SK-N-SH (cell line): ENCODE measurements around the gene HYAL3. TPM values are rescaled to one million over a fixed set of nuclear protein-coding genes. Genes with fewer than 3 reads are reported as not detected.

Source experiments
- CTCF ChIA-PET: fragments of 300-600, 350-600 bp; formaldehyde crosslinking; extraction: SDS; loops from one replicate; lab custom pipeline; 2021; lab: Yijun Ruan, JAX
- POLR2A ChIA-PET: fragments of 350-600 bp; sonication (Branson Sonifier 250); formaldehyde crosslinking; extraction: SDS; loops from one replicate; lab custom pipeline; 2020; ENCODE audit warnings: antibody characterized with exemption, inconsistent platforms; lab: Yijun Ruan, JAX
- DNase-seq: peaks from one replicate; pipeline ENCODE4 v3.0.0; 2012
- H2AFZ ChIP-seq: fragments of 200-600 bp; sonication (generic); 2 replicates; pipeline ENCODE4 v1.8.1; 2016; ENCODE audit warnings: antibody characterized with exemption, mild to moderate bottlenecking, low read depth
- H3F3A ChIP-seq: fragments of 200-600 bp; sonication (generic); replicated peaks from 2 replicates; pipeline ENCODE3; 2016; ENCODE audit warnings: antibody characterized with exemption, mild to moderate bottlenecking; ENCODE audit not compliant: insufficient read depth
- H3K27ac ChIP-seq, 2 experiments: fragments of 200-500 bp in 1 of 2; fragments of 200-600 bp in 1 of 2; sonication (Bioruptor generic) in 1 of 2; sonication (generic), shearing (Covaris generic) in 1 of 2; 2 replicates each; pipeline versions ENCODE4 v1.5.1 to v1.6.1; 2014 to 2016; ENCODE audit warnings: low read depth in 2 of 2, inconsistent platforms in 1 of 2, low read length in 1 of 2, mild to moderate bottlenecking in 1 of 2, mixed read lengths in 1 of 2
- H3K27me3 ChIP-seq: fragments of 200-600 bp; sonication (generic), shearing (Covaris generic); 2 replicates; pipeline ENCODE4 v1.6.1; 2016; ENCODE audit warnings: mixed run types; ENCODE audit not compliant: insufficient read depth
- H3K36me3 ChIP-seq, 2 experiments: fragments of 200-500 bp in 1 of 2; fragments of 200-600 bp in 1 of 2; sonication (Bioruptor generic) in 1 of 2; sonication (generic) in 1 of 2; replicated peaks in 1 of 2; 2 replicates each; pipeline versions ENCODE3 to v1.5.1; 2014 to 2016; ENCODE audit warnings: low read length in 1 of 2, mild to moderate bottlenecking in 1 of 2; ENCODE audit not compliant: insufficient read depth in 2 of 2, control insufficient read depth in 1 of 2
- H3K4me1 ChIP-seq, 2 experiments: fragments of 200-500 bp in 1 of 2; fragments of 200-600 bp in 1 of 2; sonication (Bioruptor generic) in 1 of 2; sonication (generic), shearing (Covaris generic) in 1 of 2; 2 replicates each; pipeline versions ENCODE4 v1.5.1 to v1.6.1; 2014 to 2016; ENCODE audit warnings: low read depth in 1 of 2, low read length in 1 of 2, mixed run types in 1 of 2; ENCODE audit not compliant: insufficient read depth in 2 of 2, control insufficient read depth in 1 of 2
- H3K4me2 ChIP-seq: fragments of 200-600 bp; sonication (generic), shearing (Covaris generic); 2 replicates; pipeline ENCODE4 v1.6.1; 2017; ENCODE audit warnings: mixed run types
- H3K4me3 ChIP-seq, 2 experiments: fragments of 200-500 bp in 1 of 2; fragments of 200-600 bp in 1 of 2; sonication (Bioruptor generic) in 1 of 2; sonication (generic), shearing (Covaris generic) in 1 of 2; 2 replicates each; pipeline versions ENCODE4 v1.5.1 to v1.8.1; 2014 to 2016; ENCODE audit warnings: low read depth in 2 of 2, inconsistent platforms in 1 of 2, low read length in 1 of 2, mild to moderate bottlenecking in 1 of 2, mixed read lengths in 1 of 2, moderate library complexity in 1 of 2
- H3K79me2 ChIP-seq: fragments of 200-600 bp; sonication (generic); 2 replicates; pipeline ENCODE4 v1.8.1; 2017; ENCODE audit warnings: mild to moderate bottlenecking; ENCODE audit not compliant: insufficient read depth
- H3K9ac ChIP-seq: fragments of 200-600 bp; sonication (generic); 2 replicates; pipeline ENCODE4 v1.6.1; 2017; ENCODE audit warnings: mixed run types
- H3K9me2 ChIP-seq: fragments of 200-600 bp; sonication (generic); 2 replicates; pipeline ENCODE4 v1.6.1; 2017; ENCODE audit warnings: mixed run types
- H3K9me3 ChIP-seq: fragments of 200-600 bp; sonication (generic); 2 replicates; pipeline ENCODE4 v1.6.1; 2017; ENCODE audit warnings: mixed run types, mild to moderate bottlenecking, moderate library complexity
- H4K20me1 ChIP-seq: fragments of 200-600 bp; sonication (generic); 2 replicates; pipeline ENCODE4 v1.6.1; 2017; ENCODE audit warnings: mild to moderate bottlenecking, mixed run types; ENCODE audit not compliant: insufficient read depth
- EP300 ChIP-seq, 2 experiments: IDR thresholded peaks; 2 replicates each; pipeline versions ENCODE4 v1.4.0 to v1.6.1; 2012; ENCODE audit warnings: borderline replicate concordance in 1 of 2, low read depth in 1 of 2, low read length in 1 of 2
- GABPA ChIP-seq: IDR thresholded peaks from 2 replicates; pipeline ENCODE4 v1.4.0; 2012; ENCODE audit warnings: low read depth, mild to moderate bottlenecking
- JUND ChIP-seq: IDR thresholded peaks from 2 replicates; pipeline ENCODE4 v1.4.0; 2012
- MEF2A ChIP-seq: IDR thresholded peaks from 2 replicates; pipeline ENCODE4 v1.4.0; 2012; ENCODE audit warnings: low read depth, borderline replicate concordance
- NFIC ChIP-seq: IDR thresholded peaks from 2 replicates; pipeline ENCODE4 v1.4.0; 2012; ENCODE audit warnings: borderline replicate concordance
- RCOR1 ChIP-seq: fragments of 150-350 bp; IDR thresholded peaks from 2 replicates; pipeline ENCODE4 v1.6.1; 2017; ENCODE audit warnings: antibody characterized with exemption, low read length
- TAF1 ChIP-seq: IDR thresholded peaks from 2 replicates; pipeline ENCODE4 v1.6.1; 2012; ENCODE audit warnings: low read depth, mild to moderate bottlenecking, low read length, moderate library complexity, borderline replicate concordance
- TCF12 ChIP-seq: IDR thresholded peaks from 2 replicates; pipeline ENCODE4 v1.4.0; 2012
- TEAD4 ChIP-seq: IDR thresholded peaks from 2 replicates; pipeline ENCODE4 v1.4.0; 2012; ENCODE audit warnings: mild to moderate bottlenecking, borderline replicate concordance; ENCODE audit not compliant: insufficient read depth
- YY1 ChIP-seq: IDR thresholded peaks from 2 replicates; pipeline ENCODE4 v1.4.0; 2012; ENCODE audit warnings: low read depth, mild to moderate bottlenecking
- WGBS: methylation state at CpG from one replicate; pipeline ENCODE4 v1.1.6; 2017; ENCODE audit warnings: low lambda C conversion rate; 5-methylcytosine and 5-hydroxymethylcytosine counted together
- polyA plus RNA-seq, 3 experiments: library from polyadenylated mRNA; depleted of rRNA; stranded (reverse); fragments of >200 nt; gene quantifications; 2 replicates each; pipeline ENCODE4 v1.2.3, GENCODE V29; 2012
- TF ChIP-seq, protein P1 (sequence below): IDR thresholded peaks from 2 replicates; pipeline ENCODE4 v1.6.1; 2012; ENCODE audit warnings: mild to moderate bottlenecking, low read depth, low read length, moderate library complexity
- TF ChIP-seq, protein P2 (sequence below): fragments of 150-350 bp; IDR thresholded peaks from 2 replicates; pipeline ENCODE4 v1.6.1; 2016; ENCODE audit warnings: mild to moderate bottlenecking, low read depth, low read length
- TF ChIP-seq, protein P3 (sequence below): fragments of 150-350 bp; IDR thresholded peaks from 2 replicates; pipeline ENCODE4 v1.6.1; 2017; ENCODE audit warnings: antibody characterized with exemption, low read length, low read depth, borderline replicate concordance
- TF ChIP-seq, protein P4 (sequence below): fragments of 200-600 bp; sonication (generic); IDR thresholded peaks from 2 replicates; pipeline ENCODE4 v1.6.1; 2017; ENCODE audit warnings: antibody characterized with exemption, mild to moderate bottlenecking, moderate library complexity

The HYAL3 gene
- polyA plus RNA-seq, 1 of the 3 experiments (the other 2 are of a cell fraction) = 7.8 TPM

DNA sequence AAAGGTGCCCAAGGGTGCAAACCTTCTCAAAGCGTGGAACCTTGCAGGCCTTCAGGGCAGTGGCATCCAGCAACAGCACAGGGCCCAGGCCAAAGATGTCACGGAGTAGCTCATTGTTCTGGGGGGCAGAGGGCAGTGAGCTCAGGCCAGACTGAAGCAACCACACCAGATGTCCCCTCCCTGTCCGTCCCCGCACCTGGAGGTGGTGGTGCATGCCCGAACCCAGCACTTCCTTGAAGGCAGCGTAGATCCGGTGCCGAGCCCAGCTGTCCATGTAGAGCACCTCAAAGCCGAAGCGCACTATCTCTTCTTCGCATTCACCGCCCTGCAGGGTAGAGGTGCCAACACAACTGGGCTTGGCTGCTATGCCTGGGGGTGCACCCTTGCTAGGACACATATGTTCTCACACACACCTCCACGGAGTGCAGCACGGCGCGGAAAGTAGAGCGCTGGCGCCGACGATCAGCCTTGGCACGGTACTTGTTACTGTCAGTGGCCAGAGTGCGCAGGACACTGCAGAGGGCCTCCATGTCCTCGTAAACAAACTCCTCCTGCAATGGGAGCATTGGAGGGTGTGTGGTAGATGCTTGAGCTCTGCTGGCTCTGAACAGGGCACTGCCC, 10.7 kb downstream of the HYAL3 start:
- H3K9me3 ChIP-seq = no peaks in the 10 kb centered on the region
- ChIA-PET CTCF (interaction anchor here (1.1 to 2.6 kb wide), 7 partner anchors 11 to 99 kb away, joined by 4 to 11 read pairs (median 4); partner anchors contain the start of genes HYAL3 and NAA80), POLR2A (interaction anchor here (0.6 kb wide), 1 partner anchor 8 kb away, joined by 3 read pairs; no protein-coding TSS in a partner anchor)
- H3K27ac ChIP-seq = no peak overlapping the region
- H3K27me3 ChIP-seq = no peaks in the 10 kb centered on the region
- no peak for DNase-seq
- 86% methylated on average over 2 of the region's 23 CpGs for WGBS
- H3K9ac ChIP-seq = no peak overlapping the region
- peaks cover 3% of the 10 kb centered on the region for H3F3A ChIP-seq
- H3K9me2 ChIP-seq = no peaks in the 10 kb centered on the region
- peaks cover 3 to 29% of the 10 kb centered on the region in 2 experiments for H3K36me3 ChIP-seq
- no peak overlapping the region for H3K4me3 ChIP-seq
- H3K4me2 ChIP-seq = no peak overlapping the region
- no peak overlapping the region for H2AFZ ChIP-seq
- no peak for TF ChIP-seq JUND
- TF ChIP-seq, protein P1, sequence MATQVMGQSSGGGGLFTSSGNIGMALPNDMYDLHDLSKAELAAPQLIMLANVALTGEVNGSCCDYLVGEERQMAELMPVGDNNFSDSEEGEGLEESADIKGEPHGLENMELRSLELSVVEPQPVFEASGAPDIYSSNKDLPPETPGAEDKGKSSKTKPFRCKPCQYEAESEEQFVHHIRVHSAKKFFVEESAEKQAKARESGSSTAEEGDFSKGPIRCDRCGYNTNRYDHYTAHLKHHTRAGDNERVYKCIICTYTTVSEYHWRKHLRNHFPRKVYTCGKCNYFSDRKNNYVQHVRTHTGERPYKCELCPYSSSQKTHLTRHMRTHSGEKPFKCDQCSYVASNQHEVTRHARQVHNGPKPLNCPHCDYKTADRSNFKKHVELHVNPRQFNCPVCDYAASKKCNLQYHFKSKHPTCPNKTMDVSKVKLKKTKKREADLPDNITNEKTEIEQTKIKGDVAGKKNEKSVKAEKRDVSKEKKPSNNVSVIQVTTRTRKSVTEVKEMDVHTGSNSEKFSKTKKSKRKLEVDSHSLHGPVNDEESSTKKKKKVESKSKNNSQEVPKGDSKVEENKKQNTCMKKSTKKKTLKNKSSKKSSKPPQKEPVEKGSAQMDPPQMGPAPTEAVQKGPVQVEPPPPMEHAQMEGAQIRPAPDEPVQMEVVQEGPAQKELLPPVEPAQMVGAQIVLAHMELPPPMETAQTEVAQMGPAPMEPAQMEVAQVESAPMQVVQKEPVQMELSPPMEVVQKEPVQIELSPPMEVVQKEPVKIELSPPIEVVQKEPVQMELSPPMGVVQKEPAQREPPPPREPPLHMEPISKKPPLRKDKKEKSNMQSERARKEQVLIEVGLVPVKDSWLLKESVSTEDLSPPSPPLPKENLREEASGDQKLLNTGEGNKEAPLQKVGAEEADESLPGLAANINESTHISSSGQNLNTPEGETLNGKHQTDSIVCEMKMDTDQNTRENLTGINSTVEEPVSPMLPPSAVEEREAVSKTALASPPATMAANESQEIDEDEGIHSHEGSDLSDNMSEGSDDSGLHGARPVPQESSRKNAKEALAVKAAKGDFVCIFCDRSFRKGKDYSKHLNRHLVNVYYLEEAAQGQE = no peak
- peaks cover 20% of the 10 kb centered on the region for H3K79me2 ChIP-seq
- no peaks in the 10 kb centered on the region for H4K20me1 ChIP-seq
- peaks cover 3 to 16% of the 10 kb centered on the region in 2 experiments; a peak in 2 of 4 replicates for H3K4me1 ChIP-seq

DNA sequence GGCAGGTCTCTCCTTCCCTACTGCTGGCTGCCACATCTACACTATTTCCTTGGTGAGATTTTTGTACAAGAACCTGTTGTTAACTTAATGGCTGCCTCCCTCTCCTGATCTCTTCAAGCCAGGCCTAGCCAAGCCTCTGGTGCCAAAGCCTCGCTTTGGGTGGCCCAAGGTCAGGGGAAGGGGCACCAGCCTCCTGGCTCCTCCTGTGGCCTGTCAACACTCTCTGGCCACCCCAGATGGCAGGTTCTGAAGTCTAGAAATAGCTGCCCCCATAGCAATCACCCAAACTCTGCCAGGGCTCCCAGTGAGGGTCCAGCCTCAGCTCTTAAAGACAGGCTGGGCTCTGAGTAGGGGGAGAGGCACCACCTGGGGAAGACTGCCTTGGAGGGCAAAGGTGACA, 11.9 kb downstream of the HYAL3 start:
- CTCF ChIA-PET = interaction anchor here (0.8 to 2.6 kb wide), 5 partner anchors 12 to 40 kb away, joined by 3 to 11 read pairs (median 4); no protein-coding TSS in a partner anchor
- POLR2A ChIA-PET = no interaction called here
- H3K9me3 ChIP-seq = no peaks in the 10 kb centered on the region
- no peak overlapping the region for H3K27ac ChIP-seq
- H3K79me2 ChIP-seq = peaks cover 20% of the 10 kb centered on the region
- no peak overlapping the region for H3K9ac ChIP-seq
- no peak overlapping the region for H2AFZ ChIP-seq
- 88% methylated on average over 1 of the region's 1 CpG for WGBS
- no peak overlapping the region for H3K4me3 ChIP-seq
- H4K20me1 ChIP-seq = no peaks in the 10 kb centered on the region
- H3K4me1 ChIP-seq = peaks cover 0 to 8% of the 10 kb centered on the region in 2 experiments; a peak in 1 of 4 replicates
- H3F3A ChIP-seq = peaks cover 3% of the 10 kb centered on the region
- no peaks in the 10 kb centered on the region for H3K9me2 ChIP-seq
- DNase-seq = no peak
- H3K4me2 ChIP-seq = no peak overlapping the region
- H3K36me3 ChIP-seq = peaks cover 3 to 29% of the 10 kb centered on the region in 2 experiments
- no peaks in the 10 kb centered on the region for H3K27me3 ChIP-seq
- TF ChIP-seq JUND (no peak), EP300 (IDR thresholded peaks at IDR 0.05; ENCODE audit: borderline replicate concordance in 1 of 2, low read depth in 1 of 2, low read length in 1 of 2) (no peak), TEAD4 (no peak), GABPA (no peak), NFIC (no peak), RCOR1 (no peak), TAF1 (no peak), YY1 (no peak), TCF12 (no peak), MEF2A (no peak)
- TF ChIP-seq, protein P2, sequence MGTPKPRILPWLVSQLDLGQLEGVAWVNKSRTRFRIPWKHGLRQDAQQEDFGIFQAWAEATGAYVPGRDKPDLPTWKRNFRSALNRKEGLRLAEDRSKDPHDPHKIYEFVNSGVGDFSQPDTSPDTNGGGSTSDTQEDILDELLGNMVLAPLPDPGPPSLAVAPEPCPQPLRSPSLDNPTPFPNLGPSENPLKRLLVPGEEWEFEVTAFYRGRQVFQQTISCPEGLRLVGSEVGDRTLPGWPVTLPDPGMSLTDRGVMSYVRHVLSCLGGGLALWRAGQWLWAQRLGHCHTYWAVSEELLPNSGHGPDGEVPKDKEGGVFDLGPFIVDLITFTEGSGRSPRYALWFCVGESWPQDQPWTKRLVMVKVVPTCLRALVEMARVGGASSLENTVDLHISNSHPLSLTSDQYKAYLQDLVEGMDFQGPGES = no peak
- TF ChIP-seq, protein P3, sequence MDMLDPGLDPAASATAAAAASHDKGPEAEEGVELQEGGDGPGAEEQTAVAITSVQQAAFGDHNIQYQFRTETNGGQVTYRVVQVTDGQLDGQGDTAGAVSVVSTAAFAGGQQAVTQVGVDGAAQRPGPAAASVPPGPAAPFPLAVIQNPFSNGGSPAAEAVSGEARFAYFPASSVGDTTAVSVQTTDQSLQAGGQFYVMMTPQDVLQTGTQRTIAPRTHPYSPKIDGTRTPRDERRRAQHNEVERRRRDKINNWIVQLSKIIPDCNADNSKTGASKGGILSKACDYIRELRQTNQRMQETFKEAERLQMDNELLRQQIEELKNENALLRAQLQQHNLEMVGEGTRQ = no peak
- TF ChIP-seq, protein P1 = no peak
- TF ChIP-seq, protein P4, sequence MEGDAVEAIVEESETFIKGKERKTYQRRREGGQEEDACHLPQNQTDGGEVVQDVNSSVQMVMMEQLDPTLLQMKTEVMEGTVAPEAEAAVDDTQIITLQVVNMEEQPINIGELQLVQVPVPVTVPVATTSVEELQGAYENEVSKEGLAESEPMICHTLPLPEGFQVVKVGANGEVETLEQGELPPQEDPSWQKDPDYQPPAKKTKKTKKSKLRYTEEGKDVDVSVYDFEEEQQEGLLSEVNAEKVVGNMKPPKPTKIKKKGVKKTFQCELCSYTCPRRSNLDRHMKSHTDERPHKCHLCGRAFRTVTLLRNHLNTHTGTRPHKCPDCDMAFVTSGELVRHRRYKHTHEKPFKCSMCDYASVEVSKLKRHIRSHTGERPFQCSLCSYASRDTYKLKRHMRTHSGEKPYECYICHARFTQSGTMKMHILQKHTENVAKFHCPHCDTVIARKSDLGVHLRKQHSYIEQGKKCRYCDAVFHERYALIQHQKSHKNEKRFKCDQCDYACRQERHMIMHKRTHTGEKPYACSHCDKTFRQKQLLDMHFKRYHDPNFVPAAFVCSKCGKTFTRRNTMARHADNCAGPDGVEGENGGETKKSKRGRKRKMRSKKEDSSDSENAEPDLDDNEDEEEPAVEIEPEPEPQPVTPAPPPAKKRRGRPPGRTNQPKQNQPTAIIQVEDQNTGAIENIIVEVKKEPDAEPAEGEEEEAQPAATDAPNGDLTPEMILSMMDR = no peak
